ENCODE measurements around the gene PLXDC1. TPM values are rescaled to one million over a fixed set of nuclear protein-coding genes. Genes with fewer than 3 reads are reported as not detected.

The PLXDC1 gene
- total RNA-seq, 1 experiment from 2014 or later = 2.0 TPM

GRCh38 chr17:39144416-39144840 is 7.0 kb downstream of the PLXDC1 start:
- H3K9me3 Mint-ChIP-seq = no peaks in the 10 kb centered on the region; a peak in 1 of 5 replicates
- H2AFZ ChIP-seq (ENCODE audit: low read length) = no peak overlapping the region
- H3K27ac ChIP-seq (ENCODE audit: insufficient read length, low read depth, low read length) = no peak overlapping the region

More at GRCh38 chr17:39144416-39144840, 7.0 kb downstream of the PLXDC1 start:
- Histone ChIP-seq H3K23me2 (ENCODE audit: insufficient read length, low read depth, low read length, poor library complexity, severe bottlenecking) (no peaks in the 10 kb centered on the region), H3K56ac (ENCODE audit: insufficient read length, low read depth, low read length) (no peak overlapping the region), H4K8ac (replicated peaks; ENCODE audit: insufficient read length, low read depth, low read length) (no peak overlapping the region), H3K79me2 (ENCODE audit: insufficient read depth, low read length) (no peaks in the 10 kb centered on the region), H3K14ac (ENCODE audit: insufficient read depth, low read length) (no peak overlapping the region), H3K4me1 (ENCODE audit: insufficient read depth, low read length) (no peaks in the 10 kb centered on the region), H2AK5ac (ENCODE audit: insufficient read length, low read length) (no peak overlapping the region), H3K79me1 (ENCODE audit: insufficient read depth, low read depth, low read length, poor library complexity, severe bottlenecking) (no peaks in the 10 kb centered on the region), H4K5ac (ENCODE audit: insufficient read length, low read depth, low read length) (no peak overlapping the region), H4K91ac (ENCODE audit: insufficient read length, low read depth, low read length) (no peak overlapping the region), H4K20me1 (ENCODE audit: control insufficient read depth, insufficient read depth, insufficient read length) (no peaks in the 10 kb centered on the region), H3K18ac (ENCODE audit: insufficient read length, low read depth, low read length) (no peak overlapping the region), H3K27me3 (ENCODE audit: insufficient read depth, low read length) (no peaks in the 10 kb centered on the region), H3K23ac (ENCODE audit: insufficient read length, low read depth, low read length) (no peak overlapping the region), H2BK120ac (ENCODE audit: low read depth, low read length, poor library complexity, severe bottlenecking) (no peak overlapping the region), H3K4ac (ENCODE audit: low read depth, low read length) (no peak overlapping the region), H2BK5ac (ENCODE audit: insufficient read length, low read length) (no peak overlapping the region), H3K4me2 (ENCODE audit: insufficient read depth, insufficient read length, low read length) (no peak overlapping the region), H2BK15ac (ENCODE audit: low read depth, low read length) (no peak overlapping the region), H3T11ph (ENCODE audit: low read length) (no peak overlapping the region), H3K9ac (ENCODE audit: extremely low read depth, insufficient read length, low read length) (no peak overlapping the region), H2BK20ac (ENCODE audit: low read depth, low read length, poor library complexity, severe bottlenecking) (no peak overlapping the region), H2BK12ac (ENCODE audit: insufficient read length, low read depth, low read length) (no peak overlapping the region), H3K9me3 (ENCODE audit: control insufficient read depth, low read depth, low read length) (no peaks in the 10 kb centered on the region)
- Mint-ChIP-seq H3K4me3 (no peak overlapping the region), H3K4me1 (peaks cover 0 to 9% of the 10 kb centered on the region in 2 experiments; a peak in 2 of 4 replicates), H3K27me3 (ENCODE audit: low read depth) (peaks cover 13% of the 10 kb centered on the region), H3K36me3 (ENCODE audit: insufficient read depth in 1 of 3, low read depth in 3 of 3) (no peaks in the 10 kb centered on the region), H3K27ac (peak overlapping the region in 1 of 3 experiments; percentile 64; a peak in 1 of 7 replicates)
- no peak for DNase-seq
- no CpG with 5 or more reads among the region's 9 CpGs for WGBS (ENCODE audit: extremely low coverage, insufficient read length, low lambda C conversion rate)
- TF ChIP-seq CTCF (conservative IDR thresholded peaks at IDR 0.05) = no peak
